HepG2 (cell line): ENCODE results near the gene FCHO1. TPM values are rescaled to one million over a fixed set of nuclear protein-coding genes. Genes with fewer than 3 reads are reported as not detected.

Source experiments
- AFF4 ChIP-seq: sonication (generic); formaldehyde crosslinking; IDR thresholded peaks from 2 replicates; pipeline ENCODE4 v1.4.0; 2020; ENCODE audit warnings: missing genetic modification reagents
- TCF12 ChIP-seq, 2 experiments: fragments of 450-650 bp in 1 of 2; sonication (generic) in 1 of 2; formaldehyde crosslinking in 1 of 2; IDR thresholded peaks; 2 replicates each; pipeline versions ENCODE4 v1.6.1 to v1.8.0; 2017 to 2022; ENCODE audit warnings: antibody characterized with exemption in 1 of 2, mild to moderate bottlenecking in 1 of 2, missing genetic modification reagents in 1 of 2, moderate library complexity in 1 of 2
- TGIF2 ChIP-seq: IDR thresholded peaks from 2 replicates; pipeline ENCODE4 v1.6.1; 2016; ENCODE audit warnings: control low read depth, missing compliant biosample characterization
- ZBTB1 ChIP-seq: sonication (generic); formaldehyde crosslinking; IDR thresholded peaks from 2 replicates; pipeline ENCODE4 v1.4.0; 2020; ENCODE audit warnings: missing genetic modification reagents, borderline replicate concordance
- ZBTB46 ChIP-seq: sonication (generic); formaldehyde crosslinking; IDR thresholded peaks from 2 replicates; pipeline ENCODE4 v1.4.0; 2020; ENCODE audit warnings: mild to moderate bottlenecking, missing genetic modification reagents, borderline replicate concordance
- ZBTB49 ChIP-seq: sonication (generic); formaldehyde crosslinking; IDR thresholded peaks from 2 replicates; pipeline ENCODE4 v1.4.0; 2020; ENCODE audit warnings: missing genetic modification reagents, borderline replicate concordance
- ZKSCAN1 ChIP-seq: fragments of 150-350 bp; IDR thresholded peaks from 2 replicates; pipeline ENCODE4 v1.6.1; 2014; ENCODE audit warnings: low read length
- ZNF264 ChIP-seq: sonication (generic); formaldehyde crosslinking; IDR thresholded peaks from 2 replicates; pipeline ENCODE4 v1.4.0; 2020; ENCODE audit warnings: missing genetic modification reagents
- ZNF331 ChIP-seq: sonication (generic); formaldehyde crosslinking; IDR thresholded peaks from 2 replicates; pipeline ENCODE4 v1.4.0; 2020; ENCODE audit warnings: missing genetic modification reagents
- ZNF703 ChIP-seq: sonication (generic); formaldehyde crosslinking; IDR thresholded peaks from 2 replicates; pipeline ENCODE4 v1.5.1; 2020; ENCODE audit warnings: missing genetic modification reagents, mild to moderate bottlenecking, moderate library complexity, borderline replicate concordance
- polyA plus RNA-seq, 8 experiments: library from polyadenylated mRNA; depleted of rRNA in 3 of 8; stranded (reverse) in 7 of 8; unstranded in 1 of 8; fragments of >200 nt; fragmentation: Illumina TruSeq in 4 of 8; extraction: Trizol in 4 of 8; gene quantifications; 2 replicates each; pipeline versions ENCODE4 v1.2.1 to v1.2.3, GENCODE V29; 2011 to 2016; ENCODE audit warnings: low read depth in 4 of 8, missing spikeins in 1 of 8, mixed read lengths in 1 of 8; ENCODE audit not compliant: insufficient read depth in 1 of 8
- total RNA-seq, 5 experiments: library from RNA; depleted of rRNA; stranded (reverse); fragments of >200 nt; fragmentation: Illumina TruSeq; extraction: Trizol; gene quantifications; 2 replicates each; pipeline ENCODE4 v1.2.3, GENCODE V29; 2016; ENCODE audit warnings: low read depth in 1 of 5
- TF ChIP-seq, protein P1 (sequence below): sonication (generic); formaldehyde crosslinking; IDR thresholded peaks from 2 replicates; pipeline ENCODE4 v1.4.0; 2020; ENCODE audit warnings: missing genetic modification reagents
- TF ChIP-seq, protein P2 (sequence below): IDR thresholded peaks from 2 replicates; pipeline ENCODE4 v1.6.1; 2016; ENCODE audit warnings: low read depth
- TF ChIP-seq, protein P3 (sequence below): sonication (generic); formaldehyde crosslinking; IDR thresholded peaks from 2 replicates; pipeline ENCODE4 v1.8.0; 2022; ENCODE audit warnings: missing genetic modification reagents, low read depth, mild to moderate bottlenecking, borderline replicate concordance
- TF ChIP-seq, protein P4 (sequence below): sonication (generic); formaldehyde crosslinking; IDR thresholded peaks from 2 replicates; pipeline ENCODE4 v1.4.0; 2020; ENCODE audit warnings: mild to moderate bottlenecking, missing genetic modification reagents

FCHO1 gene
- total and polyA plus RNA-seq, 2 of the 13 experiments (the other 11 are each of a cell fraction or from before 2014, with no cell fraction given) = 1.3 to 3.1 TPM

GRCh38 chr19:17718947-17719711, 32.1 kb upstream of the FCHO1 start, which contains the start of gene MAP1S (continued):
- TF ChIP-seq, protein P1, sequence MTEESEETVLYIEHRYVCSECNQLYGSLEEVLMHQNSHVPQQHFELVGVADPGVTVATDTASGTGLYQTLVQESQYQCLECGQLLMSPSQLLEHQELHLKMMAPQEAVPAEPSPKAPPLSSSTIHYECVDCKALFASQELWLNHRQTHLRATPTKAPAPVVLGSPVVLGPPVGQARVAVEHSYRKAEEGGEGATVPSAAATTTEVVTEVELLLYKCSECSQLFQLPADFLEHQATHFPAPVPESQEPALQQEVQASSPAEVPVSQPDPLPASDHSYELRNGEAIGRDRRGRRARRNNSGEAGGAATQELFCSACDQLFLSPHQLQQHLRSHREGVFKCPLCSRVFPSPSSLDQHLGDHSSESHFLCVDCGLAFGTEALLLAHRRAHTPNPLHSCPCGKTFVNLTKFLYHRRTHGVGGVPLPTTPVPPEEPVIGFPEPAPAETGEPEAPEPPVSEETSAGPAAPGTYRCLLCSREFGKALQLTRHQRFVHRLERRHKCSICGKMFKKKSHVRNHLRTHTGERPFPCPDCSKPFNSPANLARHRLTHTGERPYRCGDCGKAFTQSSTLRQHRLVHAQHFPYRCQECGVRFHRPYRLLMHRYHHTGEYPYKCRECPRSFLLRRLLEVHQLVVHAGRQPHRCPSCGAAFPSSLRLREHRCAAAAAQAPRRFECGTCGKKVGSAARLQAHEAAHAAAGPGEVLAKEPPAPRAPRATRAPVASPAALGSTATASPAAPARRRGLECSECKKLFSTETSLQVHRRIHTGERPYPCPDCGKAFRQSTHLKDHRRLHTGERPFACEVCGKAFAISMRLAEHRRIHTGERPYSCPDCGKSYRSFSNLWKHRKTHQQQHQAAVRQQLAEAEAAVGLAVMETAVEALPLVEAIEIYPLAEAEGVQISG (CRISPR knock-in tag) = peak; percentile 46; the same call in 1 of the 2 replicates
- no peak for TF ChIP-seq ZNF331 (CRISPR knock-in tag)
- no peak for TF ChIP-seq AFF4 (CRISPR knock-in tag)
- TF ChIP-seq ZBTB49 = no peak
- no peak for TF ChIP-seq ZBTB46 (CRISPR knock-in tag)
- TF ChIP-seq, protein P2, sequence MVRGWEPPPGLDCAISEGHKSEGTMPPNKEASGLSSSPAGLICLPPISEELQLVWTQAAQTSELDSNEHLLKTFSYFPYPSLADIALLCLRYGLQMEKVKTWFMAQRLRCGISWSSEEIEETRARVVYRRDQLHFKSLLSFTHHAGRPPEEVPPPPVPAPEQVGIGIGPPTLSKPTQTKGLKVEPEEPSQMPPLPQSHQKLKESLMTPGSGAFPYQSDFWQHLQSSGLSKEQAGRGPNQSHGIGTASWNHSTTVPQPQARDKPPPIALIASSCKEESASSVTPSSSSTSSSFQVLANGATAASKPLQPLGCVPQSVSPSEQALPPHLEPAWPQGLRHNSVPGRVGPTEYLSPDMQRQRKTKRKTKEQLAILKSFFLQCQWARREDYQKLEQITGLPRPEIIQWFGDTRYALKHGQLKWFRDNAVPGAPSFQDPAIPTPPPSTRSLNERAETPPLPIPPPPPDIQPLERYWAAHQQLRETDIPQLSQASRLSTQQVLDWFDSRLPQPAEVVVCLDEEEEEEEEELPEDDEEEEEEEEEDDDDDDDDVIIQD = no peak
- no peak for TF ChIP-seq ZNF703 (CRISPR knock-in tag)
- no peak for TF ChIP-seq ZBTB1 (CRISPR knock-in tag)
- no peak for TF ChIP-seq ZKSCAN1
- no peak for TF ChIP-seq TCF12 (IDR thresholded peaks at IDR 0.05)
- no peak for TF ChIP-seq TCF12 (CRISPR knock-in tag; IDR thresholded peaks at IDR 0.05)
- TF ChIP-seq, protein P3, sequence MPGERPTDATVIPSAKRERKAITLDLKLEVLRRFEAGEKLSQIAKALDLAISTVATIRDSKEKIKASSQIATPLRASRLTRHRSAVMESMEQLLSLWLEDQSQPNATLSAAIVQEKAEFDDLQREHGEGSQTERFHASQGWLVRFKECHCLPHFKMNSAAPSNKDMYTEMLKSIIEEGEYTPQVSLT = no peak
- no peak for TF ChIP-seq ZNF264
- TF ChIP-seq, protein P4, sequence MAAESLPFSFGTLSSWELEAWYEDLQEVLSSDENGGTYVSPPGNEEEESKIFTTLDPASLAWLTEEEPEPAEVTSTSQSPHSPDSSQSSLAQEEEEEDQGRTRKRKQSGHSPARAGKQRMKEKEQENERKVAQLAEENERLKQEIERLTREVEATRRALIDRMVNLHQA = no peak
- no peak for TF ChIP-seq TGIF2
